ENCODE data around the gene MACROD1. TPM values are rescaled to one million over a fixed set of nuclear protein-coding genes. Genes with fewer than 3 reads are reported as not detected.

Gene MACROD1
- total RNA-seq, 1 donor from 2014 or later: 12.3 TPM

- Histone ChIP-seq H3K36me3 (ENCODE audit: control insufficient read depth, insufficient read depth, low read length) (no peaks in the 10 kb centered on the region), H3K27me3 (ENCODE audit: control insufficient read depth, insufficient read depth, low read length) (peaks cover 43% of the 10 kb centered on the region), H3K4me3 (ENCODE audit: low read depth, low read length) (no peak overlapping the region)
- no peak for TF ChIP-seq CTCF (IDR thresholded peaks at IDR 0.05; ENCODE audit: insufficient read depth, low read length, poor library complexity, severe bottlenecking)
- DNase-seq (ENCODE audit: low read depth): no peak
Measured at GRCh38 chr11:64085906-64086257, 80.0 kb downstream of the MACROD1 start.

- no peak for TF ChIP-seq CTCF (IDR thresholded peaks at IDR 0.05; ENCODE audit: insufficient read depth, low read length, poor library complexity, severe bottlenecking)
- H3K4me3 ChIP-seq (ENCODE audit: low read depth, low read length): no peak overlapping the region
- DNase-seq (ENCODE audit: low read depth): no peak
- peaks cover 47% of the 10 kb centered on the region for H3K27me3 ChIP-seq (ENCODE audit: control insufficient read depth, insufficient read depth, low read length)
- no peaks in the 10 kb centered on the region for H3K36me3 ChIP-seq (ENCODE audit: control insufficient read depth, insufficient read depth, low read length)
Measured at GRCh38 chr11:64084951-64085710, 80.8 kb downstream of the MACROD1 start.

GRCh38 chr11:64084146-64084950 is 81.6 kb downstream of the MACROD1 start:
- TF ChIP-seq CTCF (IDR thresholded peaks at IDR 0.05; ENCODE audit: insufficient read depth, low read length, poor library complexity, severe bottlenecking): no peak
- no peaks in the 10 kb centered on the region for H3K36me3 ChIP-seq (ENCODE audit: control insufficient read depth, insufficient read depth, low read length)
- H3K27me3 ChIP-seq (ENCODE audit: control insufficient read depth, insufficient read depth, low read length): peaks cover 47% of the 10 kb centered on the region
- no peak overlapping the region for H3K4me3 ChIP-seq (ENCODE audit: low read depth, low read length)
- DNase-seq (ENCODE audit: low read depth): no peak

GRCh38 chr11:64083398-64084080 is 82.4 kb downstream of the MACROD1 start:
- no peak for TF ChIP-seq CTCF (IDR thresholded peaks at IDR 0.05; ENCODE audit: insufficient read depth, low read length, poor library complexity, severe bottlenecking)
- H3K27me3 ChIP-seq (ENCODE audit: control insufficient read depth, insufficient read depth, low read length): peaks cover 46% of the 10 kb centered on the region
- H3K4me3 ChIP-seq (ENCODE audit: low read depth, low read length): no peak overlapping the region
- no peaks in the 10 kb centered on the region for H3K36me3 ChIP-seq (ENCODE audit: control insufficient read depth, insufficient read depth, low read length)
- DNase-seq (ENCODE audit: low read depth): no peak

GRCh38 chr11:64081745-64082442 is 84.0 kb downstream of the MACROD1 start:
- no peak for DNase-seq (ENCODE audit: low read depth)
- Histone ChIP-seq H3K4me3 (ENCODE audit: low read depth, low read length) (no peak overlapping the region), H3K27me3 (ENCODE audit: control insufficient read depth, insufficient read depth, low read length) (peaks cover 40% of the 10 kb centered on the region), H3K36me3 (ENCODE audit: control insufficient read depth, insufficient read depth, low read length) (no peaks in the 10 kb centered on the region)
- TF ChIP-seq CTCF (IDR thresholded peaks at IDR 0.05; ENCODE audit: insufficient read depth, low read length, poor library complexity, severe bottlenecking): no peak

Data from kidney epithelial cell (primary cell).